Measurements from ENCODE around the gene VPS13D. TPM values are rescaled to one million over a fixed set of nuclear protein-coding genes. Genes with fewer than 3 reads are reported as not detected.

Gene VPS13D
- total RNA-seq, 4 donors from 2014 or later, result 88.3 to 123 (median 113) TPM

GRCh38 chr1:12407962-12408454 is 178.2 kb downstream of the VPS13D start:
- Histone ChIP-seq H3K27me3 (no peaks in the 10 kb centered on the region), H3K4me3 (no peak overlapping the region), H3K4me1 (peaks cover 0 to 27% (median 3%) of the 10 kb centered on the region in 4 donors), H3K27ac (no peak overlapping the region), H3K9me3 (no peaks in the 10 kb centered on the region), H3K36me3 (peaks cover 0 to 21% (median 0%) of the 10 kb centered on the region in 3 donors)
- TF ChIP-seq POLR2A (IDR thresholded peaks at IDR 0.05), result no peak
- TF ChIP-seq, protein P1, sequence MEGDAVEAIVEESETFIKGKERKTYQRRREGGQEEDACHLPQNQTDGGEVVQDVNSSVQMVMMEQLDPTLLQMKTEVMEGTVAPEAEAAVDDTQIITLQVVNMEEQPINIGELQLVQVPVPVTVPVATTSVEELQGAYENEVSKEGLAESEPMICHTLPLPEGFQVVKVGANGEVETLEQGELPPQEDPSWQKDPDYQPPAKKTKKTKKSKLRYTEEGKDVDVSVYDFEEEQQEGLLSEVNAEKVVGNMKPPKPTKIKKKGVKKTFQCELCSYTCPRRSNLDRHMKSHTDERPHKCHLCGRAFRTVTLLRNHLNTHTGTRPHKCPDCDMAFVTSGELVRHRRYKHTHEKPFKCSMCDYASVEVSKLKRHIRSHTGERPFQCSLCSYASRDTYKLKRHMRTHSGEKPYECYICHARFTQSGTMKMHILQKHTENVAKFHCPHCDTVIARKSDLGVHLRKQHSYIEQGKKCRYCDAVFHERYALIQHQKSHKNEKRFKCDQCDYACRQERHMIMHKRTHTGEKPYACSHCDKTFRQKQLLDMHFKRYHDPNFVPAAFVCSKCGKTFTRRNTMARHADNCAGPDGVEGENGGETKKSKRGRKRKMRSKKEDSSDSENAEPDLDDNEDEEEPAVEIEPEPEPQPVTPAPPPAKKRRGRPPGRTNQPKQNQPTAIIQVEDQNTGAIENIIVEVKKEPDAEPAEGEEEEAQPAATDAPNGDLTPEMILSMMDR (IDR thresholded peaks at IDR 0.05), result no peak
- DNase-seq, result no peak

GRCh38 chr1:12408662-12409061 is 178.8 kb downstream of the VPS13D start:
- Histone ChIP-seq H3K36me3 (peaks cover 0 to 15% (median 0%) of the 10 kb centered on the region in 3 donors), H3K27me3 (no peaks in the 10 kb centered on the region), H3K27ac (no peak overlapping the region), H3K4me3 (no peak overlapping the region), H3K9me3 (no peaks in the 10 kb centered on the region), H3K4me1 (peaks cover 0 to 27% (median 3%) of the 10 kb centered on the region in 4 donors)
- TF ChIP-seq POLR2A (IDR thresholded peaks at IDR 0.05), result no peak
- TF ChIP-seq, protein P1 (IDR thresholded peaks at IDR 0.05), result no peak
- no peak for DNase-seq

- peaks cover 0 to 27% (median 3%) of the 10 kb centered on the region in 4 donors for H3K4me1 ChIP-seq
- no peak overlapping the region for H3K4me3 ChIP-seq
- no peaks in the 10 kb centered on the region for H3K27me3 ChIP-seq
- peaks cover 0 to 5% (median 0%) of the 10 kb centered on the region in 3 donors for H3K36me3 ChIP-seq
- no peak for DNase-seq
- TF ChIP-seq, protein P1 (IDR thresholded peaks at IDR 0.05), result no peak
- TF ChIP-seq POLR2A (IDR thresholded peaks at IDR 0.05), result no peak
- no peaks in the 10 kb centered on the region for H3K9me3 ChIP-seq
- H3K27ac ChIP-seq, result no peak overlapping the region
Observed at GRCh38 chr1:12409681-12410080, 179.9 kb downstream of the VPS13D start.

- Histone ChIP-seq H3K4me1 (peaks cover 0 to 21% (median 3%) of the 10 kb centered on the region in 4 donors), H3K27me3 (no peaks in the 10 kb centered on the region), H3K36me3 (no peaks in the 10 kb centered on the region), H3K27ac (no peak overlapping the region), H3K9me3 (no peaks in the 10 kb centered on the region), H3K4me3 (no peak overlapping the region)
- TF ChIP-seq, protein P1 (IDR thresholded peaks at IDR 0.05), result no peak
- no peak for TF ChIP-seq POLR2A (IDR thresholded peaks at IDR 0.05)
- DNase-seq, result no peak
Observed at GRCh38 chr1:12410351-12410750, 180.5 kb downstream of the VPS13D start.

DNA sequence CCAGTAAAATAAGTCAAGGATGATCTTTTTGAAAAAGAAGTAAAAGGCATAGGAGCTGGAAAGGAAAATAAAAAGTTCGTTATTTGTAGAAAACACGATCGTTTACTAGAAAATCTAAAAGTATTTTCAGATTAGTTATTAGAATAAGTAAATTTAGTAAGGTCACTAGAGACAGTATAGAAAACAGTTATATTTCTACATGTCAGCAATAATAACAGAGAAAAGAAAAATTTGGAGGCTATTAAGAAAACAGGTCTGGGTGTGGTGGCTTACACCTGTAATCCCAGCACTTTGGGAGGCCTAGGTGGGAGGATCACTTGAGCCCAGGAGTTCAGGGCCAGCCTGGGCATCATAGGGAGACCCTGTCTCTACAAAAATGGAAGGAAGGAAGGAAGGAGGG is 181.3 kb downstream of the VPS13D start:
- no peak for TF ChIP-seq POLR2A (IDR thresholded peaks at IDR 0.05)
- TF ChIP-seq, protein P1 (IDR thresholded peaks at IDR 0.05), result no peak
- H3K36me3 ChIP-seq, result peaks cover 0 to 4% (median 0%) of the 10 kb centered on the region in 3 donors
- H3K27ac ChIP-seq, result no peak overlapping the region
- DNase-seq, result no peak
- no peaks in the 10 kb centered on the region for H3K9me3 ChIP-seq
- H3K4me1 ChIP-seq, result peaks cover 0 to 13% (median 2%) of the 10 kb centered on the region in 4 donors
- H3K4me3 ChIP-seq, result no peak overlapping the region
- H3K27me3 ChIP-seq, result no peaks in the 10 kb centered on the region

All from Peyer's patch (tissue), 4 donors.